ENCODE data around the gene AOPEP. TPM values are rescaled to one million over a fixed set of nuclear protein-coding genes. Genes with fewer than 3 reads are reported as not detected.

AOPEP gene
- total RNA-seq, 5 donors from 2014 or later (not counting 1 experiment from before 2014, with no cell fraction given), result 10.4 to 14.8 (median 11.3) TPM

GRCh38 chr9:94865582-94866452, 139.3 kb downstream of the AOPEP start:
- Histone ChIP-seq H3K27ac (ENCODE audit: low read length) (no peak overlapping the region), H3K36me3 (ENCODE audit: control insufficient read depth in 2 of 2, extremely low read depth in 1 of 2, insufficient read depth in 1 of 2, low read length in 1 of 2) (no peaks in the 10 kb centered on the region), H3K27me3 (replicated peaks in 1 of 2; ENCODE audit: control insufficient read depth in 2 of 2, extremely low read depth in 1 of 2, insufficient read depth in 2 of 2, low read length in 1 of 2) (no peaks in the 10 kb centered on the region), H3K4me1 (ENCODE audit: control insufficient read depth in 1 of 2, extremely low read depth in 1 of 2, insufficient read depth in 2 of 2, low read length in 2 of 2) (peaks cover 21 to 30% of the 10 kb centered on the region in 2 experiments), H3K9me3 (no peaks in the 10 kb centered on the region), H3K4me3 (ENCODE audit: control insufficient read depth in 1 of 2, extremely low read depth in 1 of 2, low read length in 1 of 2) (no peak overlapping the region)
- CTCF ChIA-PET, result no interaction called here
- no peaks in the 10 kb centered on the region for H3K36me3 Mint-ChIP-seq
- DNase-seq (no peak), ATAC-seq (replicated peaks in 1 of 4) (no peak)
- H3K27ac Mint-ChIP-seq, result no peak overlapping the region
- H3K4me3 Mint-ChIP-seq, result no peak overlapping the region
- no peaks in the 10 kb centered on the region for H3K27me3 Mint-ChIP-seq
- peaks cover 47 to 50% (median 47%) of the 10 kb centered on the region in 3 donors for H3K4me1 Mint-ChIP-seq
- POLR2A ChIA-PET, result interaction anchor here in 1 of 2 donors (0.5 to 0.7 kb wide), 2 partner anchors 23 to 87 kb away, joined by 3 read pairs; no protein-coding TSS in a partner anchor
- peaks cover 0 to under 1% (median 0%) of the 10 kb centered on the region in 3 donors for H3K9me3 Mint-ChIP-seq
- WGBS (ENCODE audit: insufficient coverage), result 90% methylated on average over 2 of the region's 9 CpGs

GRCh38 chr9:94866770-94867169, 140.3 kb downstream of the AOPEP start:
- POLR2A ChIA-PET, result no interaction called here

GRCh38 chr9:94867281-94867841, 140.9 kb downstream of the AOPEP start:
- peaks cover 42 to 50% (median 45%) of the 10 kb centered on the region in 3 donors for H3K4me1 Mint-ChIP-seq
- Histone ChIP-seq H3K36me3 (ENCODE audit: control insufficient read depth in 2 of 2, extremely low read depth in 1 of 2, insufficient read depth in 1 of 2, low read length in 1 of 2) (no peaks in the 10 kb centered on the region), H3K27ac (ENCODE audit: low read length) (no peak overlapping the region), H3K4me3 (ENCODE audit: control insufficient read depth in 1 of 2, extremely low read depth in 1 of 2, low read length in 1 of 2) (no peak overlapping the region), H3K27me3 (replicated peaks in 1 of 2; ENCODE audit: control insufficient read depth in 2 of 2, extremely low read depth in 1 of 2, insufficient read depth in 2 of 2, low read length in 1 of 2) (no peaks in the 10 kb centered on the region), H3K9me3 (no peaks in the 10 kb centered on the region), H3K4me1 (ENCODE audit: control insufficient read depth in 1 of 2, extremely low read depth in 1 of 2, insufficient read depth in 2 of 2, low read length in 2 of 2) (peaks cover 15 to 26% of the 10 kb centered on the region in 2 experiments)
- WGBS (ENCODE audit: insufficient coverage), result 93% methylated on average over 3 of the region's 8 CpGs
- no peaks in the 10 kb centered on the region for H3K36me3 Mint-ChIP-seq
- ChIA-PET POLR2A (no interaction called here), CTCF (no interaction called here)
- no peak overlapping the region for H3K4me3 Mint-ChIP-seq
- peaks cover 0 to 5% (median 0%) of the 10 kb centered on the region in 3 donors for H3K9me3 Mint-ChIP-seq
- no peak for DNase-seq
- H3K27me3 Mint-ChIP-seq, result no peaks in the 10 kb centered on the region
- H3K27ac Mint-ChIP-seq, result no peak overlapping the region
- ATAC-seq (replicated peaks in 1 of 4), result no peak

More at GRCh38 chr9:94866770-94867169, 140.3 kb downstream of the AOPEP start:
- no peak overlapping the region for H3K4me3 Mint-ChIP-seq
- peaks cover 47 to 50% (median 47%) of the 10 kb centered on the region in 3 donors for H3K4me1 Mint-ChIP-seq
- Histone ChIP-seq H3K36me3 (ENCODE audit: control insufficient read depth in 2 of 2, extremely low read depth in 1 of 2, insufficient read depth in 1 of 2, low read length in 1 of 2) (no peaks in the 10 kb centered on the region), H3K9me3 (no peaks in the 10 kb centered on the region), H3K27me3 (replicated peaks in 1 of 2; ENCODE audit: control insufficient read depth in 2 of 2, extremely low read depth in 1 of 2, insufficient read depth in 2 of 2, low read length in 1 of 2) (no peaks in the 10 kb centered on the region), H3K27ac (ENCODE audit: low read length) (no peak overlapping the region), H3K4me1 (ENCODE audit: control insufficient read depth in 1 of 2, extremely low read depth in 1 of 2, insufficient read depth in 2 of 2, low read length in 2 of 2) (peaks cover 18 to 30% of the 10 kb centered on the region in 2 experiments), H3K4me3 (ENCODE audit: control insufficient read depth in 1 of 2, extremely low read depth in 1 of 2, low read length in 1 of 2) (no peak overlapping the region)
- DNase-seq (no peak), ATAC-seq (replicated peaks in 1 of 4) (no peak)
- no peaks in the 10 kb centered on the region for H3K36me3 Mint-ChIP-seq
- no peaks in the 10 kb centered on the region for H3K27me3 Mint-ChIP-seq
- H3K27ac Mint-ChIP-seq, result no peak overlapping the region
- peaks cover 0 to 5% (median 0%) of the 10 kb centered on the region in 3 donors for H3K9me3 Mint-ChIP-seq
- CTCF ChIA-PET, result no interaction called here

- Histone ChIP-seq H3K36me3 (ENCODE audit: control insufficient read depth in 2 of 2, extremely low read depth in 1 of 2, insufficient read depth in 1 of 2, low read length in 1 of 2) (no peaks in the 10 kb centered on the region), H3K9me3 (no peaks in the 10 kb centered on the region), H3K4me3 (ENCODE audit: control insufficient read depth in 1 of 2, extremely low read depth in 1 of 2, low read length in 1 of 2) (no peak overlapping the region), H3K4me1 (ENCODE audit: control insufficient read depth in 1 of 2, extremely low read depth in 1 of 2, insufficient read depth in 2 of 2, low read length in 2 of 2) (peaks cover 15 to 23% of the 10 kb centered on the region in 2 experiments), H3K27ac (ENCODE audit: low read length) (no peak overlapping the region), H3K27me3 (replicated peaks in 1 of 2; ENCODE audit: control insufficient read depth in 2 of 2, extremely low read depth in 1 of 2, insufficient read depth in 2 of 2, low read length in 1 of 2) (no peaks in the 10 kb centered on the region)
- WGBS (ENCODE audit: insufficient coverage), result 85% methylated on average over 4 of the region's 4 CpGs
- Mint-ChIP-seq H3K27me3 (no peaks in the 10 kb centered on the region), H3K4me1 (peaks cover 37 to 50% (median 40%) of the 10 kb centered on the region in 3 donors), H3K9me3 (peaks cover 0 to 5% (median 0%) of the 10 kb centered on the region in 3 donors), H3K4me3 (no peak overlapping the region), H3K36me3 (no peaks in the 10 kb centered on the region), H3K27ac (no peak overlapping the region)
- ChIA-PET POLR2A (no interaction called here), CTCF (no interaction called here)
- no peak for ATAC-seq (replicated peaks in 1 of 4)
- DNase-seq, result no peak
These were observed 141.4 kb downstream of the AOPEP start for GRCh38 chr9:94867842-94868312.

GRCh38 chr9:94868464-94868863, 142.0 kb downstream of the AOPEP start:
- H3K27ac Mint-ChIP-seq, result no peak overlapping the region
- H3K27ac ChIP-seq (ENCODE audit: low read length), result no peak overlapping the region
- ATAC-seq (replicated peaks in 1 of 4) (no peak), DNase-seq (no peak)
- peaks cover 0 to 5% (median 0%) of the 10 kb centered on the region in 3 donors for H3K9me3 Mint-ChIP-seq
- ChIA-PET POLR2A (no interaction called here), CTCF (no interaction called here)
- H3K36me3 ChIP-seq (ENCODE audit: control insufficient read depth in 2 of 2, extremely low read depth in 1 of 2, insufficient read depth in 1 of 2, low read length in 1 of 2), result no peaks in the 10 kb centered on the region
- H3K9me3 ChIP-seq, result no peaks in the 10 kb centered on the region
- no CpG with 5 or more reads among the region's 2 CpGs for WGBS (ENCODE audit: insufficient coverage)
- no peak overlapping the region for H3K4me3 Mint-ChIP-seq
- no peaks in the 10 kb centered on the region for H3K36me3 Mint-ChIP-seq
- H3K4me3 ChIP-seq (ENCODE audit: control insufficient read depth in 1 of 2, extremely low read depth in 1 of 2, low read length in 1 of 2), result no peak overlapping the region
- peaks cover 35 to 50% (median 40%) of the 10 kb centered on the region in 3 donors for H3K4me1 Mint-ChIP-seq
- no peaks in the 10 kb centered on the region for H3K27me3 ChIP-seq (replicated peaks in 1 of 2; ENCODE audit: control insufficient read depth in 2 of 2, extremely low read depth in 1 of 2, insufficient read depth in 2 of 2, low read length in 1 of 2)
- peaks cover 15 to 23% of the 10 kb centered on the region in 2 experiments for H3K4me1 ChIP-seq (ENCODE audit: control insufficient read depth in 1 of 2, extremely low read depth in 1 of 2, insufficient read depth in 2 of 2, low read length in 2 of 2)
- no peaks in the 10 kb centered on the region for H3K27me3 Mint-ChIP-seq

GRCh38 chr9:94869415-94869843, 142.9 kb downstream of the AOPEP start:
- Histone ChIP-seq H3K4me1 (ENCODE audit: control insufficient read depth in 1 of 2, extremely low read depth in 1 of 2, insufficient read depth in 2 of 2, low read length in 2 of 2) (peaks cover 15 to 23% of the 10 kb centered on the region in 2 experiments), H3K27ac (ENCODE audit: low read length) (no peak overlapping the region), H3K27me3 (replicated peaks in 1 of 2; ENCODE audit: control insufficient read depth in 2 of 2, extremely low read depth in 1 of 2, insufficient read depth in 2 of 2, low read length in 1 of 2) (no peaks in the 10 kb centered on the region), H3K36me3 (ENCODE audit: control insufficient read depth in 2 of 2, extremely low read depth in 1 of 2, insufficient read depth in 1 of 2, low read length in 1 of 2) (no peaks in the 10 kb centered on the region), H3K9me3 (no peaks in the 10 kb centered on the region), H3K4me3 (ENCODE audit: control insufficient read depth in 1 of 2, extremely low read depth in 1 of 2, low read length in 1 of 2) (no peak overlapping the region)
- H3K9me3 Mint-ChIP-seq, result peaks cover 0 to 5% (median 0%) of the 10 kb centered on the region in 3 donors
- ATAC-seq (replicated peaks in 1 of 4), result no peak
- H3K4me1 Mint-ChIP-seq, result peaks cover 26 to 41% (median 32%) of the 10 kb centered on the region in 3 donors
- ChIA-PET CTCF (no interaction called here), POLR2A (no interaction called here)
- no peak overlapping the region for H3K4me3 Mint-ChIP-seq
- H3K27ac Mint-ChIP-seq, result no peak overlapping the region
- no peaks in the 10 kb centered on the region for H3K36me3 Mint-ChIP-seq
- H3K27me3 Mint-ChIP-seq, result no peaks in the 10 kb centered on the region
- WGBS (ENCODE audit: insufficient coverage), result 0% methylated on average over 1 of the region's 4 CpGs
- DNase-seq, result no peak

All from T-cell (primary cell).